Stimulated activated CD4-positive, alpha-beta T cell treated with anti-CD3 and anti-CD28 coated beads, Interleukin-4, amount 100 ng/mL, for 1 hour (primary cell): ENCODE results near the gene SLC35C1.

Experiments
- DNase-seq: peaks from one replicate; pipeline ENCODE4 v3.0.0-alpha.2; 2020

Gene SLC35C1

DNA sequence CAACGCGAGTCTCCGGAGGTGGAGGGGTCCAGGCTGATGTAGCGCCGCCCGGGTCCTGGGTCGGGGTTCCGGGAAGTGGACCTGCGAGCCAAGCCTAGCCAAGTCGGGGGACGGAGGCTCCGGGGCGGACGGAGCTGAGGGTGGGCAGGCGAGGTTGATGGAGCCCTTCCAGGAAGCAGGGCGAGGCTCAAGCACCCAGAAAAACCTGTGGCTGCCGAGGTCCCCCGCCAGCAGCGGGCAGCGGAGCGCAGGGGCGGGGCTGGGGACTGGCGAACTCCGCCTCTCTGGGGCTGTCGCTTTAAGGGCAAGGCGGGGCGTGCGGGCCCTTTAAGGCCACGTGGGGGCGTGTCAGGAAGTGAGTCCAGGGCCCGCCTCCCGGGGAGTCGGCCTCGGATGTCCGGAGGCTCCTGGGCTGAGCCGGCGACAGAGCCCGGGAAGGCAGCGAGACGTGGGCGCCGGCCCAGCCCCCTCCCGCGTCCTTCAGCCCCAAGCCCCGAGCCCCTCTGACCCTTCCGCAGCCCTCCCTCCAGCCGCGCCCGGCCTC lies at the start of gene SLC35C1:
SLC35C1 (plus strand) TSS at position 389 of the 544 bp plus-strand sequence. CDS start 653 bp downstream, outside the sequence.
- DNase-seq: peak; percentile 97

DNA sequence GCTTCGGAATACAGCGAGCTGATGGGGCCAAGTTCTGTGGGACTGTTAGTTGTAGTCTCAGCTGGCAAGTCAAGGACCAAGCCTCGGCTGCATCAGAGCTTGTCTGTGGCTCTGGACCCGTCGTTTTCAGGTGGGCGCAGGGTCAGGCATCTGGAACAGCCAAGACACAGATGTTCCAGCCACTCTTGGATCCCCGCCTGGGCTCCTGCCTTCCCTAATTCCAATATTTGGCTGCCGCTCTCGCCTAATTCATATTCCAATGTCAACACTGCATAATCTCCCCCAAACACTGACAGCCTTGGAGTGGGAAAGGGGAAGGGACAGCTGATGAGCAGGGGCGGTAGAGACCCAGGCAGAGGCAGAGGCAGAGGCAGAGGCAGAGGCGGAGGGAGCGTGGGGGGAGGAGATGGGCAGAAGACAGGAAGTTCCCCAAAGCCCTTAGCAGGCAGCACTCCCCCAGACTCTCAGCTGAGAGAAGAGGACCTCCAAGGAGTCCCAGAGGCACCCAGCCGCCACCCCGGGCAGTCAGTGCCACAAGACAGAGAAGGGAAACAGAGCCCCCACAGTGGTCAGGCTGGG lies 49.6 kb upstream of the SLC35C1 start:
- DNase-seq: no peak

DNA sequence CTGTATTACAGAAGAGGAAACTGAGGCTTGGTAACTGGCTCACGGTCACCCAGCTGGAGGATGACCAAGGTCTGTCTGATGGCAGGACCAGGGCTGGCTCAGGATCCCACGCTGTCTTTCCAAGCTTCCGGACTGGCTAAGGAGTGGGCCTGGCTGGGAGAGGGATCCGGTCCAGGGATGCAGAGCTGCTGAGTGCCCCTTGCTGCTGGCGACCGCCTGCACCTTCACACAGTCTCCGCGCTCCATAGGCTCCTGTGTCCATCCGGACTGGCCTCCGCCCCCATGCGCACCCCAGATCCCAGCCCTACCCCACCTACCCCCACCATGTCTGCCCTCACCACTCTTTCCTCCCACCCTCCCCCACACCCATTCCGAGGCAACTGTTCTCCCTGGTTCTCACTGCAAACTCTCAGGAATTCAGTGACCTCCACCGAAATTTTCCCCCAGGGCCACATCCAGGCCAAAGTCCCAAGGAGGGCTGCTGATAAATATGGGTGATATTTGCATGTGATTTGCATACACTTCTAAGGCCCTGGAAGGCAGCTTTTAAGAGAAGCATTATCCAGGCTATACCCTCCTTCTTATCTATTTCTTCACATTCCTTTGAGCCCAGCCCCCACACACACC lies 48.5 kb upstream of the SLC35C1 start:
- DNase-seq: no peak

- DNase-seq: no peak
These were observed 47.3 kb upstream of the SLC35C1 start for GRCh38 chr11:45757672-45758071.

DNA sequence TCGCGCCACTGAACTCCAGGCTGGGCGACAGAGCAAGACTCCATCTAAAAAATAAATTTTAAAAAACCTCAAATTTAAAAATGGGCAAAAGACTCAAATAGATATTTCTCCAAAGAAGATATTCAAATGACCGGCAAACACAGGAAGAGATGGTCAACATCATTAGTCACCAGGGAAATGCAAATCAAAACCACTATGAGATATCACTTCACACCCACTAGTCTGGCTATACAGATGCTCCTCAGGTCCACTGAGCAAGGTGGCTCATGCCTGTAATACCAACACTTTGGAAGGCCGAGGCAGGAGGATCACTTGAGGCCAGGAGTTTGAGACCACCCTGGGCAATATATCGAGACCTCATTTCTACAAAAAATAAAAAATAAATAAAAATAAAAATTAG lies 43.3 kb upstream of the SLC35C1 start:
- DNase-seq: no peak

DNA sequence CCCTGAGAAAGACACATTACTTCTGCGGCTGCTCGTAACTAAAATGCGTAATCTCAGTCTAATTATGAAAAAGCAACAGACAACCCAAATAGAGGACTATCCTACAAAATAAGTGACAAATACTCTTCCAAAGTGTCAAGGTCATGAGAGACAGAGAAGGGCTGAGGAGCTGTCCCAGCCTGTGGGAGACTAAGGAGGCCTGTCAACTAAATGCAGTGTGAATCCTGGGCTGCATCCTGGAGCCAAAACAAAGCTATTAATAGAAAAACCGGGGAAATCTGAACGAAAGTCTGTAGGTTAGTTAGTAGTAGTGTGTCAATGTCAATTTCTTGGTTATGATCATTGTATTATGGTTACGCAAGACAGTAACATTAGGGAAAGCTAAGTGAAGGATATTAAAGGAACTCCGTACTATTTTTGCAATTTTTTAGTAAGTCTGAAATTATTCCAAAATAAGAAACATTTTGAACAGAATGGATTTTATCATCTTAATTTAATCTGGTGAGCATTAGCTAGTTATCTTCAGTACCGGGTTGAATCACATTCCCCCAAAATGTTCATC lies 39.8 kb upstream of the SLC35C1 start:
- DNase-seq: no peak

DNA sequence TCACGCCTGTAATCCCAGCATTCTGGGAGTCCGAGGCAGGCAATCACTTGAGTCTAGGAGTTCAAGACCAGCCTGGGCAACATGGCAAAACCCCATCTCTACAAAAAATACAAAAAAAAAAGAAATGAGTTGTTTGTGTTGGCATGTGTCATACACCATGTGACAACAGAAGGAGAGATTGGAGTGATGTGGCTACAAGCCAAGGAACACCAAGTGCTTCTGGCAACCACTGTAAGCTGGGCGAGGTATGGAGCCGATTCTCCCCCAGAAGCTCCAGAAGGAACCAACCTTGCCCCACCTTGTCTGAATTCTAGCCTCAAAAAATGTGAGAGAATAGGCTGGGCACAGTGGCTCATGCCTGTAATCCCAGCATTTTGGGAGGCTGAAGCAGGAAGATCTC lies 39.1 kb upstream of the SLC35C1 start:
- no peak for DNase-seq

DNA sequence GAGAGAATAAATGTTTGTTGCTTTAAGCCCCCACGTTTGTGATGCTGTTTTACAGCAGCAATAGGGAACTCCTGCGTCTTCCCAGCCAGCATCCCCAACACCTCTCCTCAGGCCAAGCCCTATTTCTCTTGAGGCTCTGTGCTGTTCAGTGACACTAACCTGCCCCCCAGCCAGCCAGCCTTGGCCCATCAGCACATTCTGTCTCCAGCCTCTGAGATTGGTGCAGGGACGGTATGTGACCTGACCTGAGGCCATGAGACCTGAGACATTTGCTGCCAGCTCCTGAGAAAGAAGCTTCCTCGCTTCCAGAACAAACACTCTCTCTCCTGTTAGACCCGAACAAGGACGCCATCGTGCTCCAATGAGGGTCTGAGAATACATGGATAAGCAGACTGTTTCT lies 38.5 kb upstream of the SLC35C1 start:
- no peak for DNase-seq

DNA sequence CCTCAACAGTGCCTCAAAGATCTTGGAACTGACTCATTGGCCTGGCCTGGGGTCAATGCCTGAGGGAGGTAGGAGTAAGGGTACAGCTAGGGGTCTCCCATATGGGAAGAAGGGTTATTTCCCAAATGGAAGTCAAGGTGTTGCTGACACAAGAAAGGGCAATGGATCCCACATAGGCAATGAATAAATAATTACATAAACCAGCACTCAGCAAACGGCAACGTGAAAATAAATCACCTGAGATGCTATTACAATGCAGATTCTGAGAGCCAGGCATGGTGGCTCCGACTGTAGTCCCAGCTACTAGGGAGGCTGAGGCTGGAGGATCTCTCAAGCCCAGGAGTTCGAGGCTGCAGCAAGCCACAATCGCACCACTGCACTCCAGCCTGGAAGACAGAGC lies 36.5 kb upstream of the SLC35C1 start:
- DNase-seq: no peak

DNA sequence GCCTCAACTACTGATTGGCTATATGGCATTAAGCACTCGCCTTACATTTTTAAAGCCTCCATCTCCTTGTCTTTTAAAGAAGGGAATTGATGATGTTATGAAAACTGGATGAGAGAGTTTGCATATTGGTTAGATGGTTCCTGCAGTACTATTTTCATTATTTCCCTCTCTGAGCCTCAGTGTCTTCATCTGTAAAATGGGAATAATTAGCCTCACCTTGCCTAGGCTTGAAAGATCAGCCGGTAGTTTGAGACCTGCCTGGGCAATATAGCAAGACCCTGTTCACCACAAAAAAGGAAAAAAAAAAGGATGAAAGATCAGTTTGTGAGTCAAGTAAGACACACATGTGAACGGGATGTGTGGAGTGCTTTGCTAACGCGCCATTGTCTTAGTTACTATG lies 35.0 kb upstream of the SLC35C1 start:
- no peak for DNase-seq

DNA sequence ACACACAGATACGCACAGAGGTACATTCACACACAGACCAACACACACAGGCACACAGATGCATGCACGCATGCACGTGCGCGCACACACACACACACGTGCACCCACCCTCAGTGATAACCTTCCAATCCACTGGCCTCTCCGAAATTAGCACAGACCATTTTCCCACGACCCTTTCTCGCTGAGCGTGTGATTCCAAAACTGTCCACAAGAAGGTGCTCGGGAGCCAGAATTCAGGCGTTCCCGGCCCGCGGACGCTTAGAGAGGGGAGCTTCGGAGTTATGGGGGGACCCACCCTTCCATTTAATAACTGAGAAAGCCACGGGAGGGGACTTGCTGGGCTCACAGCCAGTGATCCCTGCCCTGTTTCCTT lies 33.8 kb upstream of the SLC35C1 start:
- DNase-seq: peak; percentile 76

- DNase-seq: peak; percentile 89
These were observed 33.1 kb upstream of the SLC35C1 start for GRCh38 chr11:45771566-45772448.

DNA sequence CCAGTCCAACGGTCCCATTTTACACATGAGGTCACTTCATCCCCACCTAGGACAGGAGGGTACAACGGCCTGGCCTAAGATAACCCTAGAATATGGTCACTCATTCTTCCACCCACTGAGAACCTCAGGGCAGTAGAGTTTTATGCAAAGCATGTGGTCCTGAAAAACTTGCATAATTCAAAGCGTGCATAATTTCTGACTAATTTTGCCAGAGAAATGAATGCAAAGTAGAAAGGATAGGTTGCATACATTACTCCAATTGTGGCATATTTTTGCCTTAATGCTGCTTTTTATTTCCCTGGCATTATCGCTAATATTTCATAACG lies 32.5 kb upstream of the SLC35C1 start:
- DNase-seq: no peak

GRCh38 chr11:45772986-45773785 lies 31.8 kb upstream of the SLC35C1 start:
- DNase-seq: no peak

DNA sequence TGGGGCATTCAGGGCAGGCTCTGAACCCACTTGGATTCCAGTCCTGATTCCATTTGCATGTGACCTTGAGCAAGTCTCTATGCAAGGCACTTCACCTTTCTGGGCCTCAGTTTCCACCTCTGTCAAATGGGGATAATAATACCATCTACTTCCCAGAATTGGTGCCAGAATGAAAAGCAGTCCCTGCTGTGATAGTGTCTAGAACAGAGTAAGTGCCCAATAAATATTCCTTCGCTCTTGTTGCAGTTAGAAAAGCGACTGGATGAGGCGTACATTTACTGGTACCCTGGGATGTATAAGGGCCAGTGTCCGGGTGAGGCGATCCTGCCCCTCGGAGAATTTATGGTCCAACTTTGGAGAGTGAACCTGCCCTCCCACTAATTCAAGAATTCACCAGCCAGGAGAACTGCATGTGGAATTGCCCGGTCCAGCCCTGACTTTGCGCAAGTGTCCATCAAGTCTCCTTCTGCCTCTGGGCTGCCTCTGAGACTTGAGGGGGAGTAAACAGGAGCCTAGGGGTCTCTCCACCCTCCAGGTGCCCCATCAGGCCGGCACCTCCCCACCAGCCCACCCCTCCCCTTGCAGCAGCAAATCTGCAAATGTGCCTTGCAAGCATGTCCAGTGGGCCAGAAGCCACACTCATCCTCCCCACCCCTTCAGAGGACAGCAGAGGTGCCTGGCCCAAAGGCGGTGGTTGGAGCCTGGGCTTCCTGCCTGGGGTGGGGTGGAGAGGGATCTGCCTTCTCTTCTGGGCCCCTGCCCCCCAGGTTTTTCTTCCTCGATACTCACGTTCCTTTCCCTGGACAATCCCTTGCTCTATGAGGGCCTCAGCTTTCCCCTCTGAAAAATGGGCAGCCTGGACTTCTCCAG lies 30.9 kb upstream of the SLC35C1 start:
- DNase-seq: no peak

GRCh38 chr11:45774786-45775185 lies 30.2 kb upstream of the SLC35C1 start:
- DNase-seq: no peak

DNA sequence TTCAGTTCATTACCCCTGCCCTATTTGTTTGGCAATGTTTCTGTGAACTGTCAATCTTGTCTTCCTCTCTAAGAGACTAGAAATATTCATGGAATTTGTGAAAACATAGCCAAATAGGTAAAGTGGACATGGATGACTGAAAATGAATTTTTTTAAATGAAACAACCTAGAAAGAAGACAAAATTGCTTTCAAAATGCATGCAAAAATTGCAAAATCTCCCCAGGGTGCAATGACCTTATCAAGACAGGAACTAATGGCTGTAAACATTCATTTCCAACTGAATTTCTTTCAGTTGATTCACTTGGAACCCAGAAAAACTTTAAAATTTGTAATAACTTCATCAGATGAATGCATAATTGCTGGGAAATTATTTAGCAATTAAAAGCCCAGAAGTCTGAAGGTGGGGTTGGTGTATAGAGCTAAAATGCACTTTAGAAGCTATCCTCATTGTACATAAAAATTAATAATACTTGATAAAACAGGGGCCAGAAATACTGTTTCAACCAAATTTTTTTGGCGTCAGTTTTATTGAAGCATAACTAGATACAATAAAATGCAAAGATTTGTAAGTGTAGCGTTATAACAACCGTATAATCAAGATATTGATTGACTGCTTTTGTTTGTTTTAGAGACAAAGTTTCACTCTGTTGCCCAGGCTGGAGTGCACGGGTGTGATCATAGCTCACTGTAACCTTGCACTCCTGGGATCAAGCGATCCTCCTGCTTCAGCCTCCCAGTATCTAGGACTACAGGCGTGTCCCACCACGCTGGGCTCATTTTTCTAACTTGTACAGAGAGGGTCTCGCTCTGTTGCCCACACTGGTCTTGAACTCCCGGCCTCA lies 27.6 kb upstream of the SLC35C1 start:
- DNase-seq: no peak

- DNase-seq: no peak
These were observed 26.6 kb upstream of the SLC35C1 start for GRCh38 chr11:45778341-45778740.

DNA sequence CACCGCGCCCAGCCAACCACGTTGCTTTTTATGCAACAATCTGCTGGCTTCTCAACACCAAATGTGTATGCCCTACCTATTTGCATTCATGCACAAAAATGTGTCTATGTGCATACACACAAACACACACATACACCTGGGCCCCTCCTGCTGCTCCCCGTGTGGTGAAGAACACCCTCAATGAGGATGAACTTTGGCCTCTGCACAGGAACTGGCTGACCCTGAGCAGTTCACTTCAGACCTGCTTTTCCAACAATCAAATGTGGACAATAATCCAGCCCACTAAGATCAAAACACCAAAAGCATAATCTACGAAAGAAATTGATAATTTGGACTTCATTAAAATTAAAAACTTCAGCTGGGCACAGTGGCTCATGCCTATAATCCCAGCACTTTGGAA lies 25.3 kb upstream of the SLC35C1 start:
- DNase-seq: no peak

- no peak for DNase-seq
These were observed 18.7 kb upstream of the SLC35C1 start for GRCh38 chr11:45786272-45786671.

DNA sequence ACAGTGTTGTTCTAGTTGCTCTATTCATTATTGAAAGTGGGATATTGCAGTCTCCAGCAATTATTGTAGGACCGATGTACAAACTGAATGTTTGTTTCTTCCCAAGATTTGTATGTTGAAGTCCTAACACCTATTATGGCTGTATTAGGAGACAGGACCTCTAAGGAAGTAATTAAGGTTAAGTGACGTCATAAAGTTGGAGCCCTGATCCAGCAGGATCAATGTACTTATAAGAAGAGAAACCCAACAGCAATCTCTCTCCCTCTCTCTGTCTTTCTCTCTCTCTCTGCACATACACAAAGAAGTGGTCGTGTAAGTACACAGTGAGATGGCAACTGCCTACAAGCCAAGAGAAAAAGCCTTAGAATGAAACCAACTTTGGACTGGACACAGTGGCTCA lies 16.1 kb upstream of the SLC35C1 start:
- DNase-seq: no peak
